PFSK-1 (cell line): ENCODE results near the gene PTGFR.

ENCODE experiments used
- FOXP2 ChIP-seq: optimal IDR thresholded peaks from 2 replicates; pipeline ENCODE3; 2011; ENCODE audit warnings: borderline replicate concordance, control low read depth, inconsistent platforms; ENCODE audit not compliant: insufficient read depth; ENCODE audit errors: extremely low read length, extremely low read depth
- POLR2AphosphoS5 ChIP-seq: IDR thresholded peaks from 2 replicates; pipeline ENCODE4 v1.6.1; 2012; ENCODE audit warnings: low read depth, mild to moderate bottlenecking, control low read depth, low read length, moderate library complexity
- SIN3A ChIP-seq: IDR thresholded peaks from 2 replicates; pipeline ENCODE4 v1.6.1; 2012; ENCODE audit warnings: mild to moderate bottlenecking, low read length, moderate library complexity, borderline replicate concordance; ENCODE audit not compliant: insufficient read depth
- TAF1 ChIP-seq: IDR thresholded peaks from 2 replicates; pipeline ENCODE4 v1.6.1; 2012; ENCODE audit warnings: low read length, control low read depth, borderline replicate concordance; ENCODE audit not compliant: insufficient read depth
- TF ChIP-seq, protein P1 (sequence below), 2 experiments: IDR thresholded peaks; 2 replicates each; pipeline versions ENCODE4 v1.6.1 to v1.8.0; 2011 to 2012; ENCODE audit warnings: low read depth in 2 of 2, low read length in 2 of 2, control low read depth in 1 of 2, inconsistent platforms in 1 of 2, mild to moderate bottlenecking in 1 of 2, moderate library complexity in 1 of 2; ENCODE audit not compliant: insufficient read depth in 1 of 2

PTGFR gene

GRCh38 chr1:78540048-78540447, 49.3 kb downstream of the PTGFR start:
- TF ChIP-seq SIN3A = no peak
- TF ChIP-seq, protein P1, sequence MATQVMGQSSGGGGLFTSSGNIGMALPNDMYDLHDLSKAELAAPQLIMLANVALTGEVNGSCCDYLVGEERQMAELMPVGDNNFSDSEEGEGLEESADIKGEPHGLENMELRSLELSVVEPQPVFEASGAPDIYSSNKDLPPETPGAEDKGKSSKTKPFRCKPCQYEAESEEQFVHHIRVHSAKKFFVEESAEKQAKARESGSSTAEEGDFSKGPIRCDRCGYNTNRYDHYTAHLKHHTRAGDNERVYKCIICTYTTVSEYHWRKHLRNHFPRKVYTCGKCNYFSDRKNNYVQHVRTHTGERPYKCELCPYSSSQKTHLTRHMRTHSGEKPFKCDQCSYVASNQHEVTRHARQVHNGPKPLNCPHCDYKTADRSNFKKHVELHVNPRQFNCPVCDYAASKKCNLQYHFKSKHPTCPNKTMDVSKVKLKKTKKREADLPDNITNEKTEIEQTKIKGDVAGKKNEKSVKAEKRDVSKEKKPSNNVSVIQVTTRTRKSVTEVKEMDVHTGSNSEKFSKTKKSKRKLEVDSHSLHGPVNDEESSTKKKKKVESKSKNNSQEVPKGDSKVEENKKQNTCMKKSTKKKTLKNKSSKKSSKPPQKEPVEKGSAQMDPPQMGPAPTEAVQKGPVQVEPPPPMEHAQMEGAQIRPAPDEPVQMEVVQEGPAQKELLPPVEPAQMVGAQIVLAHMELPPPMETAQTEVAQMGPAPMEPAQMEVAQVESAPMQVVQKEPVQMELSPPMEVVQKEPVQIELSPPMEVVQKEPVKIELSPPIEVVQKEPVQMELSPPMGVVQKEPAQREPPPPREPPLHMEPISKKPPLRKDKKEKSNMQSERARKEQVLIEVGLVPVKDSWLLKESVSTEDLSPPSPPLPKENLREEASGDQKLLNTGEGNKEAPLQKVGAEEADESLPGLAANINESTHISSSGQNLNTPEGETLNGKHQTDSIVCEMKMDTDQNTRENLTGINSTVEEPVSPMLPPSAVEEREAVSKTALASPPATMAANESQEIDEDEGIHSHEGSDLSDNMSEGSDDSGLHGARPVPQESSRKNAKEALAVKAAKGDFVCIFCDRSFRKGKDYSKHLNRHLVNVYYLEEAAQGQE (IDR thresholded peaks at IDR 0.05; ENCODE audit: insufficient read depth in 1 of 2, low read depth in 2 of 2, low read length in 2 of 2) = no peak
- TF ChIP-seq POLR2AphosphoS5 = no peak
- no peak for TF ChIP-seq TAF1
- no peak for TF ChIP-seq FOXP2

- no peak for TF ChIP-seq FOXP2
- TF ChIP-seq, protein P1 (IDR thresholded peaks at IDR 0.05; ENCODE audit: insufficient read depth in 1 of 2, low read depth in 2 of 2, low read length in 2 of 2) = no peak
- no peak for TF ChIP-seq SIN3A
- TF ChIP-seq TAF1 = no peak
- no peak for TF ChIP-seq POLR2AphosphoS5
These were observed 50.7 kb downstream of the PTGFR start for GRCh38 chr1:78541479-78541878.

DNA sequence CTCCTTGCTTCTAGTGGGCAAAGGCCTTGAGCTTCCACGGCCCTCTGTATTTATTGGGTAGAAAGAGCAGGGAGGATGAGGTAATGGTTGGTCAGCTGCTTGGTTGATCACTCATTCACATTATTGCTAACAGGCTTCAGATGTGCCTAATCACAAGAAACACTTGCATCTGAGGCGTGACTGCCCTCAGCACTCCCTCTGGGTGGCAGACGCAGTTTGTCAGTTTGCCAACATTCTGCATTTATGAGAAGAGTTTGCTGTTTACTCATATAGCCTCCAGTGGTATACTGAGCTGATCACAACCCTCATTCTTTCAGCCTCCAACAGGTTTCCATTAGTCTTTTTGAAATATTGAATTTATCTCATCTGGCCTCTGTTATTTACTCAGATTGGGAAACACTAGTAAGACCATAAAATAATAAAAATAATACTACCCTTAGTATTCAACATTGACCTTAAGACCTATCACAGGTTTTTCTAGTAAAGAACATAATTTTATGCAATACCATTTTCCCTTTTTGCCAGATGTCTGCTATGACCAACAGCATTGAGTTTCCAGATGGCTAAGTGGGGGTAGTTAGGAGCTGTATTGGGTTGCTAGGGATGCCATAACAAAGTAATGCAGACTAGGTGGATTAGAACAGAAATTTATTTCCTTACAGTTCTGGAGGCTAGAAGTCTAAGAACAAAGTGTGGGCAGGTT, 53.3 kb downstream of the PTGFR start:
- TF ChIP-seq TAF1 = no peak
- no peak for TF ChIP-seq POLR2AphosphoS5
- TF ChIP-seq SIN3A = no peak
- no peak for TF ChIP-seq FOXP2
- TF ChIP-seq, protein P1 (IDR thresholded peaks at IDR 0.05; ENCODE audit: insufficient read depth in 1 of 2, low read depth in 2 of 2, low read length in 2 of 2) = no peak

GRCh38 chr1:78547081-78547480, 56.3 kb downstream of the PTGFR start:
- TF ChIP-seq, protein P1 (IDR thresholded peaks at IDR 0.05; ENCODE audit: insufficient read depth in 1 of 2, low read depth in 2 of 2, low read length in 2 of 2) = no peak
- TF ChIP-seq POLR2AphosphoS5 = no peak
- TF ChIP-seq FOXP2 = no peak
- TF ChIP-seq TAF1 = no peak
- no peak for TF ChIP-seq SIN3A
